ENCODE measurements around the gene LRRC52.

LRRC52 gene

DNA sequence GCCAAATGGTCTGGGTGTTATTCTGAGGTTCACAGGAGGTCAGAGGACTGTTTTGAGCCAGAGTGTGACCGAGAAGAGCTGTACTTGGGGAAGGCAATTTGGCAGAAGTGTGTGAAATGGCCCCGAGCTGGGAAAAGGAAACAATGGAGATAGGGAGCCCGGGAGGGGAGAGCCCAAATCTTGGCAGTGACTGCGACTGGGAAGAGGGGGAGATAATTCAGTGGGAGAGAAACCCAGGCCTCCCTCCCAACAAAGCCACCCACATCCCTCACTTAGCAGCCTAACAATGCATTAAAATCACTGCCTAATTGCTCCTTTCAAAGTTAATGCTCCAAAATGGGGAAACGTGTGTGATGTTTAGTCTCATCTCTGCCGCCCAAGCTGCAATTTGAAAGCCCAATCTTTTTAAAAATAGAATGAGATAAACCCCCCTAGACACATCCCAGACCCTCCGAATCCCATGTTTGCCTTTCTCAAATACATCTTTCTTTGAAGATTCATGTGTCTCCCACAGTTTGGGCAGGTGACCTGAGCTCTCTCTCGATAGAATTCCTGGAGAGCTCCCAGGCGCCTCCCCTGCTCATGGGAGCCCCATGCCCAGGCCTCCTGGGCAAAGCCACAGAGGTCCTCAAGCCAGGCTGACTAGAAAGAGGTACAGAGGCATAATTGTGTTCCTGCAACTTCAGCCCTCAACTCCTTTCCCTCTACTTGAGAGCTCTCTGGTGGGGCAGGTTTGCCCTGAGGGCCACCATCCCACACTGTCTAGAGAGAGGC is 17.3 kb downstream of the LRRC52 start:
- DNase-seq (no peak), ATAC-seq (no peak)
- Mint-ChIP-seq H3K4me3 (no peak overlapping the region), H3K4me1 (no peaks in the 10 kb centered on the region), H3K36me3 (ENCODE audit: low read depth) (no peaks in the 10 kb centered on the region), H3K9me3 (no peaks in the 10 kb centered on the region), H3K27ac (no peak overlapping the region), H3K27me3 (peaks cover 23% of the 10 kb centered on the region)

DNA sequence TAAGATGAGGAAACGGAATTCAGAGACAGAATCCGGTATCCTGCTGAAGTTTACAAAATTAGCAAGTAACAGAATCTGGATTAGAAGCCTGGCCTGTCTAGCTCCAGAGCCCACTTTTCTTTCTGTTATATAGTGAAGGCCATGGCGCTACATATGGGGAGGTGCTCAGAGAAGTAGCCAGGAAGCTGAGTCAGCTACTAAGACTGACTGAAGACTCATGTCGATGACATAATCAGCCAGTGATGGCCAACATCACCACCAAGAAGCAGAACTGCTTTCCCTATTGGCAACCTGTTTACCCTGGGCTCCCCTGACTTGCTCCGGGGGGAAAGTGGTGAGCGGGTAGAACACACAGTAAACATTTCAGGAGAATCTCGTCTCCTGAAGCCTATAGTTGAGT is 18.8 kb downstream of the LRRC52 start:
- ATAC-seq (no peak), DNase-seq (no peak)
- no peaks in the 10 kb centered on the region for H3K4me1 Mint-ChIP-seq

DNA sequence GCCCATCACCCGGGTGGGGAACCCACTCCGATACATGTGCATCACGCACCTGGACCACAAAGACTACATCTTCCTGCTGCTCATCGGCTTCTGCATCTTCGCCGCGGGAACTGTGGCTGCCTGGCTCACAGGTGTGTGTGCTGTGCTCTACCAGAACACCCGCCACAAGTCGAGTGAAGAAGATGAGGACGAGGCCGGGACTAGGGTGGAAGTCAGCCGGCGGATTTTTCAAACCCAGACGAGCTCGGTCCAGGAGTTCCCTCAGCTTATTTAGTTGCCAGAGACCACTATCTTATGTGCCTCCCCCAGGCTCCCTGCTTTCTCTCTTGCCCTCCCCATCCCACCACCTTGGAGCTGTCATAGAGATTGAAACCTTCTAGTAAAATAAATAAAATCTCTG is 19.8 kb downstream of the LRRC52 start:
- DNase-seq (no peak), ATAC-seq (no peak)
- Mint-ChIP-seq H3K36me3 (ENCODE audit: low read depth) (no peaks in the 10 kb centered on the region), H3K4me3 (no peak overlapping the region), H3K9me3 (no peaks in the 10 kb centered on the region), H3K4me1 (no peaks in the 10 kb centered on the region), H3K27ac (no peak overlapping the region), H3K27me3 (peaks cover 25% of the 10 kb centered on the region)

More for the DNA sequence above, 18.8 kb downstream of the LRRC52 start:
- no peak overlapping the region for H3K27ac Mint-ChIP-seq
- no peak overlapping the region for H3K4me3 Mint-ChIP-seq
- no peaks in the 10 kb centered on the region for H3K36me3 Mint-ChIP-seq (ENCODE audit: low read depth)
- H3K9me3 Mint-ChIP-seq, result no peaks in the 10 kb centered on the region
- H3K27me3 Mint-ChIP-seq, result peaks cover 25% of the 10 kb centered on the region

- Mint-ChIP-seq H3K27ac (no peak overlapping the region), H3K9me3 (no peaks in the 10 kb centered on the region), H3K4me1 (no peaks in the 10 kb centered on the region), H3K4me3 (no peak overlapping the region), H3K36me3 (ENCODE audit: low read depth) (no peaks in the 10 kb centered on the region), H3K27me3 (peaks cover 24% of the 10 kb centered on the region)
- ATAC-seq (no peak), DNase-seq (no peak)
Measured at GRCh38 chr1:165564561-165564960, 20.8 kb downstream of the LRRC52 start.

DNA sequence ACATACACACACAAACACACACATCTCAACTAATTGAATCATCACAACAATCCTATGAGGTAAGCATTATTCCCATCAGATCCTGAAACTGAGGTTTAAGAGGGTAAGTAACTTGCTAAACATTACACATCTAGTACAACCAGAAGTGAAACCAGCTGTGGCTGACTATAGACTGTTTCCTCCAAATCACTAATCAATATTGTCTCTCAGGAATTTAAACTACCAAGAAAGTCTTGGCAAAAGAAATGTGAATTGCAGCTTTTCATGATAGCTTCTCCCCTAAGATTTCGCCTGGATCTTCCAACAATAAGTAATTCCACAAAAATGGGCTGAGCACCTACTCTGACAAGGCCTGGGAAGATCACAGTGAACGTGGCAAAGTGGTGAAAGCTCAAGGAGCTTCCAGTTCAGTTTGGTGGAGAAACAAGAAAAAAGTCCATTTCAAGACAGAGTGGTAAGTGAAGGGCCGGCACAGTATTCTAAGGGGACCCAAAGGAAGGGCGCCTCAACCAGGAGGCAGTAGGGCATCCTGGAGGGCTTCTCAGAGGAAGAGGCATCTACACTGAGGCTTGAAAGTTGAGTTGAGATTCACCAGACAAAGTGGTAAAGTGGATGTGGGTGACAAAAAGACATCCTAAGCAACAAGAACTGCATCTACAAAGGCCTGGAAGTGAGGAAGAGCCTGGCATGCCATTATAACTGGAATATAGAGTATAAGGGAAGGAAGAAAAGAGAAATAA is 22.1 kb downstream of the LRRC52 start:
- no peak overlapping the region for H3K27ac Mint-ChIP-seq
- H3K9me3 Mint-ChIP-seq, result no peaks in the 10 kb centered on the region
- no peak overlapping the region for H3K4me3 Mint-ChIP-seq

GRCh38 chr1:165570078-165570477 is 26.3 kb downstream of the LRRC52 start:
- no peaks in the 10 kb centered on the region for H3K9me3 Mint-ChIP-seq
- DNase-seq, result no peak

More for the DNA sequence above, 22.1 kb downstream of the LRRC52 start:
- ATAC-seq (no peak), DNase-seq (no peak)
- H3K27me3 Mint-ChIP-seq, result peaks cover 28% of the 10 kb centered on the region
- H3K36me3 Mint-ChIP-seq (ENCODE audit: low read depth), result no peaks in the 10 kb centered on the region
- no peaks in the 10 kb centered on the region for H3K4me1 Mint-ChIP-seq

GRCh38 chr1:165573787-165574186 is 30.0 kb downstream of the LRRC52 start:
- DNase-seq (no peak), ATAC-seq (no peak)
- no peaks in the 10 kb centered on the region for H3K9me3 Mint-ChIP-seq
- H3K36me3 Mint-ChIP-seq (ENCODE audit: low read depth), result no peaks in the 10 kb centered on the region
- H3K27me3 Mint-ChIP-seq, result peaks cover 36% of the 10 kb centered on the region
- H3K4me3 Mint-ChIP-seq, result no peak overlapping the region
- H3K27ac Mint-ChIP-seq, result no peak overlapping the region
- no peaks in the 10 kb centered on the region for H3K4me1 Mint-ChIP-seq

More at GRCh38 chr1:165570078-165570477, 26.3 kb downstream of the LRRC52 start:
- H3K4me3 Mint-ChIP-seq, result no peak overlapping the region
- H3K27ac Mint-ChIP-seq, result no peak overlapping the region
- no peaks in the 10 kb centered on the region for H3K36me3 Mint-ChIP-seq (ENCODE audit: low read depth)
- ATAC-seq, result no peak
- H3K27me3 Mint-ChIP-seq, result peaks cover 33% of the 10 kb centered on the region
- no peaks in the 10 kb centered on the region for H3K4me1 Mint-ChIP-seq

GRCh38 chr1:165574295-165574694 is 30.5 kb downstream of the LRRC52 start:
- no peak overlapping the region for H3K27ac Mint-ChIP-seq
- H3K9me3 Mint-ChIP-seq, result no peaks in the 10 kb centered on the region
- no peaks in the 10 kb centered on the region for H3K36me3 Mint-ChIP-seq (ENCODE audit: low read depth)
- DNase-seq (no peak), ATAC-seq (no peak)
- H3K4me1 Mint-ChIP-seq, result no peaks in the 10 kb centered on the region
- no peak overlapping the region for H3K4me3 Mint-ChIP-seq
- H3K27me3 Mint-ChIP-seq, result peaks cover 36% of the 10 kb centered on the region

DNA sequence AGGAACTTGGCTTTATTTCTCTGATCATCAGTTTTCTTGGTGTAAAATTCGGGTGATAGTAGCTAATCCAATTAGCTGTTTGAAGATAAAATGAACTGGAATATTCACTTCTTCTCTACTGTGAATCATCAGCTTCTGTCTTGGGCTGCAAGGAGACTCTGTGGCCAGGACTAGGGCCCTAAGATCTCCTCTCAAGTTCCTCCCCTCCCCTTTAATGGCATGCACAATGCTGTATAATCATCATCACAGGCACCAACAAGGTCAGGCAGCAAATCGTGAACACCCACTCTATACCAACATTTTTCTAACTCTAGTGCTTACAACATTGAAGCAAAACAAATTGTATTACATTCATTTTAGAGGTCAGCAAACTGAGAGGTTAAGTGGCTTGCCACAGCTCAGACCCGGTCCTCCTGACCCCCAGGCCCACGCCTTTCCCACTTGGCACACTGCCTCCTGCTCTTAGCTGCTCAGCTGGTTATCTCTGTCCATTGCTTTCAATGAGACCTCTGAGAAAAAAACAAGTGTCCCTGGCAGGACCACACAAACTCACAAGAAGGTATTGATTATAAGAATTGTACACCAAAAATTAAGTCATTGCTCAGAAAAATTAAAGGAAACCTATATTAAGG is 31.8 kb downstream of the LRRC52 start:
- H3K4me1 Mint-ChIP-seq, result no peaks in the 10 kb centered on the region
- H3K27me3 Mint-ChIP-seq, result peaks cover 28% of the 10 kb centered on the region
- no peak for ATAC-seq
- DNase-seq, result no peak
- no peaks in the 10 kb centered on the region for H3K9me3 Mint-ChIP-seq
- no peaks in the 10 kb centered on the region for H3K36me3 Mint-ChIP-seq (ENCODE audit: low read depth)
- no peak overlapping the region for H3K27ac Mint-ChIP-seq
- H3K4me3 Mint-ChIP-seq, result no peak overlapping the region

DNA sequence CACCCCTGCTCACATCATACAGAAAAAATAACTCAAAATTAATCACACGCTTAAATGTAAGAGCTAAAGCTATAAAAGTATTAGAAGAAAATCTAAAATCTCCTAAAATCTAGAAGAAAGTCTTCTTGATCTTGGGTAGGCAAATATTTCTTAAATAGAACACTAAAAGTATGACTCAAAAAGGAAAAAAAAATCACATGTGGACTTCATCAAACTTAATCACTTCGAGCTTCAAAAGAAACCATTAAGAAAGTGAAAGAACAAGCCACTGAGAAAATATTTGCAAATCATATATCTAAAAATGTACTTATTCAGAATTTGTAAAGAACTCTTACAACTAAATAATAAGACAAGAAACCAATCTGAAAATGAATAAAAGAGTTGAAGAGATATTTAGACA is 32.7 kb downstream of the LRRC52 start:
- Mint-ChIP-seq H3K27me3 (peaks cover 24% of the 10 kb centered on the region), H3K36me3 (ENCODE audit: low read depth) (no peaks in the 10 kb centered on the region), H3K9me3 (no peaks in the 10 kb centered on the region), H3K27ac (no peak overlapping the region), H3K4me1 (no peaks in the 10 kb centered on the region), H3K4me3 (no peak overlapping the region)
- no peak for ATAC-seq
- DNase-seq, result no peak

DNA sequence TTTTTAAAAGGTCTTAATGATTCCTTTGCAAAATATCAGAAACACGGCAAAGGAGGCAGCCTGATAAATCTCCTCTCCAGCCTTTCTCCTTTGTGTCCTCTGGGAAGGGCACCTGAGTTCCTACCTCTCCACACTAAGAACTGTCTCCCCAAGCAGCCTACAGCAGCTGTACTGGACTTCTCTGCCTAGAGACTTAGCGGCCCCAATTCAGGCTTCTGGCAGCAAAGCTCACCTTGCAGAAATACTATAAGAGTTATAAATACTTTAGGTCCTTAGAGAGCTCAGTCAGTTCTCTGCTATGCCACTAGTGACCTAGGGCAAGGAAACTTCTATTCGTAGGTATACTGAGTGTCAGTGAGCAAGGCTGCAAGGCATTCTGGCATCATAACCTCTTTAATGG is 33.9 kb downstream of the LRRC52 start:
- no peaks in the 10 kb centered on the region for H3K36me3 Mint-ChIP-seq (ENCODE audit: low read depth)

GRCh38 chr1:165580931-165581871 is 37.4 kb downstream of the LRRC52 start:
- H3K27ac Mint-ChIP-seq, result no peak overlapping the region
- DNase-seq, result no peak
- no peak overlapping the region for H3K4me3 Mint-ChIP-seq
- peaks cover 18% of the 10 kb centered on the region for H3K27me3 Mint-ChIP-seq
- no peaks in the 10 kb centered on the region for H3K9me3 Mint-ChIP-seq
- no peak for ATAC-seq
- H3K36me3 Mint-ChIP-seq (ENCODE audit: low read depth), result no peaks in the 10 kb centered on the region
- H3K4me1 Mint-ChIP-seq, result peaks cover 3% of the 10 kb centered on the region

More for the DNA sequence above, 33.9 kb downstream of the LRRC52 start:
- peaks cover 23% of the 10 kb centered on the region for H3K27me3 Mint-ChIP-seq
- H3K4me3 Mint-ChIP-seq, result no peak overlapping the region
- no peak for DNase-seq
- ATAC-seq, result no peak
- no peak overlapping the region for H3K27ac Mint-ChIP-seq
- H3K4me1 Mint-ChIP-seq, result no peaks in the 10 kb centered on the region
- no peaks in the 10 kb centered on the region for H3K9me3 Mint-ChIP-seq

DNA sequence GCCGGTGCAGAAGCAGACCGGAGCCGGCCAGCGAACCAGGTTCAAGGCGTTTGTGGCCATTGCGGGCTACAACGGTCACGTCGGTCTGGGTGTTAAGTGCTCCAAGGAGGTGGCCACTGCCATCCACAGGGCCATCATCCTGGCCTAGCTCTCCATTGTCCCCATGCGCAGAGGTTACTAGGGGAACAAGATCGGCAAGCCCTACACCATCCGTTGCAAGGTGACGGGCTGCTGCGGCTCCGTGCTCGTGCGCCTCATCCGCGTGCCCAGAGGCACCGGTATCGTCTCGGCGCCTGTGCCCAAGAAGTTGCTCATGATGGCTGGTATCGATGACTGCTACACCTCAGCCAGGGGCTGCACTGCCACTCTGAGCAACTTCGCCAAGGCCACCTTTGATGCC is 38.1 kb downstream of the LRRC52 start:
- H3K4me3 Mint-ChIP-seq, result no peak overlapping the region
- H3K27me3 Mint-ChIP-seq, result peaks cover 17% of the 10 kb centered on the region
- no peaks in the 10 kb centered on the region for H3K9me3 Mint-ChIP-seq
- H3K36me3 Mint-ChIP-seq (ENCODE audit: low read depth), result no peaks in the 10 kb centered on the region
- ATAC-seq (no peak), DNase-seq (no peak)
- peaks cover 3% of the 10 kb centered on the region for H3K4me1 Mint-ChIP-seq
- H3K27ac Mint-ChIP-seq, result no peak overlapping the region

GRCh38 chr1:165586398-165586797 is 42.6 kb downstream of the LRRC52 start:
- ATAC-seq (no peak), DNase-seq (no peak)
- Mint-ChIP-seq H3K27me3 (peaks cover 40% of the 10 kb centered on the region), H3K36me3 (ENCODE audit: low read depth) (no peaks in the 10 kb centered on the region), H3K27ac (no peak overlapping the region), H3K4me1 (peaks cover 3% of the 10 kb centered on the region), H3K9me3 (no peaks in the 10 kb centered on the region), H3K4me3 (no peak overlapping the region)

Data from activated naive CD8-positive, alpha-beta T cell treated with anti-CD3 and anti-CD28 coated beads, Interleukin-2, amount 50 U/mL, for 24 hours (primary cell).